Endodermal cell (in vitro differentiated cells): ENCODE measurements around the gene PRPF38B. TPM values are rescaled to one million over a fixed set of nuclear protein-coding genes. Genes with fewer than 3 reads are reported as not detected.

Experiments
- DNase-seq: peaks from one replicate; pipeline ENCODE4 v3.0.0-alpha.2; 2017
- H3K27ac ChIP-seq: 2 replicates; pipeline ENCODE4 v1.5.1; 2013; ENCODE audit warnings: mild to moderate bottlenecking, low read depth, low read length, moderate library complexity
- H3K27me3 ChIP-seq: 2 replicates; pipeline ENCODE4 v1.6.1; 2013; ENCODE audit warnings: mild to moderate bottlenecking, low read length, moderate library complexity; ENCODE audit not compliant: insufficient read depth, control insufficient read depth, poor library complexity, severe bottlenecking
- H3K36me3 ChIP-seq: 2 replicates; pipeline ENCODE4 v1.7.0; 2013; ENCODE audit warnings: mild to moderate bottlenecking, low read length, moderate library complexity; ENCODE audit not compliant: control insufficient read depth, insufficient read depth
- H3K4me1 ChIP-seq: one replicate; pipeline ENCODE4 v1.7.0; 2013; ENCODE audit warnings: low read length; ENCODE audit not compliant: control insufficient read depth, insufficient read depth
- H3K4me3 ChIP-seq: 2 replicates; pipeline ENCODE4 v1.5.1; 2013; ENCODE audit warnings: mild to moderate bottlenecking, low read length, moderate library complexity
- H3K9ac ChIP-seq: 2 replicates; pipeline ENCODE4 v1.6.1; 2013; ENCODE audit warnings: mild to moderate bottlenecking, low read length, moderate library complexity; ENCODE audit not compliant: poor library complexity, severe bottlenecking; ENCODE audit errors: extremely low read depth
- H3K9me3 ChIP-seq: 2 replicates; pipeline ENCODE4 v1.6.1; 2013; ENCODE audit warnings: mild to moderate bottlenecking, low read length, moderate library complexity; ENCODE audit not compliant: control insufficient read depth
- H3K27ac Mint-ChIP-seq: 2 replicates; pipeline ENCODE4 v1.8.0; 2020; ENCODE audit warnings: mixed read lengths
- H3K27me3 Mint-ChIP-seq: 2 replicates; pipeline ENCODE4 v1.8.0; 2021; ENCODE audit warnings: mild to moderate bottlenecking, mixed read lengths; ENCODE audit not compliant: insufficient read depth
- H3K36me3 Mint-ChIP-seq: 2 replicates; pipeline ENCODE4 v1.8.0; 2020; ENCODE audit warnings: low read depth, mixed read lengths
- H3K4me1 Mint-ChIP-seq: 2 replicates; pipeline ENCODE4 v1.8.0; 2020; ENCODE audit warnings: mixed read lengths
- H3K4me3 Mint-ChIP-seq: 2 replicates; pipeline ENCODE4 v1.8.0; 2020; ENCODE audit warnings: mild to moderate bottlenecking, moderate library complexity, mixed read lengths
- H3K9me3 Mint-ChIP-seq: 2 replicates; pipeline ENCODE4 v1.8.0; 2020; ENCODE audit warnings: mild to moderate bottlenecking, mixed read lengths
- WGBS, 2 experiments: methylation state at CpG; one replicate each; pipeline versions ENCODE4 v1.1.5 to v1.1.7; 2013; ENCODE audit warnings: missing lambda C conversion rate in 2 of 2, mixed read lengths in 1 of 2; ENCODE audit not compliant: insufficient coverage in 1 of 2, insufficient read length in 1 of 2; 5-methylcytosine and 5-hydroxymethylcytosine counted together
- total RNA-seq, 2 donors: library from RNA; stranded (reverse); fragmentation: NEBNext Ultra II Directional in 1 of 2; extraction: Animal tissue kit (Norgen Biotek cat#: 25700) in 1 of 2; gene quantifications; 2 replicates in 1 of 2; 3 replicates in 1 of 2; pipeline ENCODE4 v1.2.1, GENCODE V29; 2021
- TF ChIP-seq, protein P1 (sequence below): fragments of 200-600 bp; sonication (generic); conservative IDR thresholded peaks from 2 replicates; pipeline ENCODE4 v1.5.0; 2021; ENCODE audit warnings: antibody characterized with exemption, mild to moderate bottlenecking

PRPF38B gene
- total RNA-seq, 2 donors from 2014 or later = 45.0 to 47.3 TPM

DNA sequence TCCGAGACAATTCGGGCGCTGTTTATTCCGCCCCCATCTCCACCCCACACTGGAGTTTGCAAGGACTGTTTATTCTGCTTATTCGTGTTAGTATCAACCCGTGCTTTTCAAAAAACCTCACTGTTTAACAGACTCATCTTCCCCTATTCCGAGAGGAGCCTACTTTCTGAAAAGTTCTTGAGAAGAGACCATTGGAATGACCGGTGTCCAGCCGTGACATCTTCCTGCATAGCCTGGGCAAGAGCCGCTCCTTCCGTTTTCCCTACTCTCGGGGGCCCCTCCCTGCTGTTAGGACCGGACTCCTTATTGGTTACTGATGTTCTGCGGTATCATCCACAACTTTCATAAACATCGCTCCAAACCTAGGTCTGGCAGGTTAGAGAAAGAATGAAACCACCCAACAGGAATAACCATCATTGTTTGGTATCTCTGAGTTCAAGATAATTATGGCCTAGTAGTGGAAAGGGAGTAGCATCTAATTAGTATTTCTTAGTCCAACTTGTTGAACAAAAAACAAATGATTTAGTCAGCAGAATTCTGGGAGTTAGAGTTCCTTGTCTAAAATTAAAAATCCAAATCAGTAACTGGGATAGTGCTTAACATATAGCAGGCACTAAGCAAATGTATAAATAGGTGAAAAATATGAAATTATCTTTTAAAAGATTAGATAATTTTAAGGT is 55.2 kb downstream of the PRPF38B start:
- Mint-ChIP-seq H3K36me3 (no peaks in the 10 kb centered on the region), H3K4me1 (peaks cover 4% of the 10 kb centered on the region), H3K27me3 (peaks cover 3% of the 10 kb centered on the region), H3K4me3 (peak overlapping the region; percentile 90), H3K9me3 (no peaks in the 10 kb centered on the region), H3K27ac (peak overlapping the region; percentile 99)
- WGBS, 2 experiments = 0 to 1% methylated on average over 10 to 15 of the region's 15 CpGs
- Histone ChIP-seq H3K4me1 (no peaks in the 10 kb centered on the region), H3K27me3 (no peaks in the 10 kb centered on the region), H3K9me3 (no peaks in the 10 kb centered on the region), H3K4me3 (peak overlapping the region; percentile 97), H3K9ac (peak overlapping the region; percentile 77), H3K36me3 (peaks cover 6% of the 10 kb centered on the region), H3K27ac (peak overlapping the region; percentile 78)
- DNase-seq = peak; percentile 88
- TF ChIP-seq, protein P1, sequence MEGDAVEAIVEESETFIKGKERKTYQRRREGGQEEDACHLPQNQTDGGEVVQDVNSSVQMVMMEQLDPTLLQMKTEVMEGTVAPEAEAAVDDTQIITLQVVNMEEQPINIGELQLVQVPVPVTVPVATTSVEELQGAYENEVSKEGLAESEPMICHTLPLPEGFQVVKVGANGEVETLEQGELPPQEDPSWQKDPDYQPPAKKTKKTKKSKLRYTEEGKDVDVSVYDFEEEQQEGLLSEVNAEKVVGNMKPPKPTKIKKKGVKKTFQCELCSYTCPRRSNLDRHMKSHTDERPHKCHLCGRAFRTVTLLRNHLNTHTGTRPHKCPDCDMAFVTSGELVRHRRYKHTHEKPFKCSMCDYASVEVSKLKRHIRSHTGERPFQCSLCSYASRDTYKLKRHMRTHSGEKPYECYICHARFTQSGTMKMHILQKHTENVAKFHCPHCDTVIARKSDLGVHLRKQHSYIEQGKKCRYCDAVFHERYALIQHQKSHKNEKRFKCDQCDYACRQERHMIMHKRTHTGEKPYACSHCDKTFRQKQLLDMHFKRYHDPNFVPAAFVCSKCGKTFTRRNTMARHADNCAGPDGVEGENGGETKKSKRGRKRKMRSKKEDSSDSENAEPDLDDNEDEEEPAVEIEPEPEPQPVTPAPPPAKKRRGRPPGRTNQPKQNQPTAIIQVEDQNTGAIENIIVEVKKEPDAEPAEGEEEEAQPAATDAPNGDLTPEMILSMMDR = no peak

DNA sequence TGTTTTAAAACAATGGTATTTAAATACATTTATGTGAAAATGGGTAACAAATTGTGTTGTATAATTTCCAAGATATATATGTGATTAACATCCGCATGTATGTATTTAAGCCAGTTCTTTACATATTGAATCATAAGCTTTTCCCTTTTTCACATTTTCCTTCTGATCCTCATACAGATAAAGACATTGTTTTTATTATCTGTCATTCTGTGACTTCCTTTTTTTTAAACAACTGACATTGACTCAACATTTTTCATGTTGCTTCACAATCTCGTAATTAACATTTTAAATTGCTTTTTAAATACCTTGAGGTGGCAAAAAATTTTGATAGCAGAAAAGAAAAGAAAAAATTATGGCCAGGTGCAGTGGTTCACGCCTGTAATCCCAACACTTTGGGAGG is 55.8 kb downstream of the PRPF38B start:
- DNase-seq = no peak
- peak overlapping the region; percentile 97 for H3K4me3 ChIP-seq
- TF ChIP-seq, protein P1 = no peak

DNA sequence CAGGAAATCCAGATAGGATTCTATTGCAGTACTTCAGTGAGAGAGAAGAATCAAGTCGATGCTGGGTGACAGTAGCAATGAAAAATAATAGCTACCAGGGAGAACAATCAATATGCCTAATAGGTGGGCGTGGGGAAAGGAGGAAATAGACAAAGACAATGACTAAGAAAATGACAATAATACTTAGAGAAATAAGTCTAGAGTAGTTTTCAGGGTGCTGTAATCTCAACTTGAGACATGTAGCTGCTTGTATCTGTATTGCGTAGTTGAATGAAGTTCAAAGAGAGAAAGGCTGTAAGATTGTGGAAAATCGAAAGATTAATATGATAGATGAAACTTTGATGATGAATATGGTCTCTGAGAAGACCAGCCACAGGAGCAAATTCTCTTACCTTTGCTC is 57.0 kb downstream of the PRPF38B start:
- Mint-ChIP-seq H3K4me3 (no peak overlapping the region), H3K27me3 (peaks cover 2% of the 10 kb centered on the region), H3K4me1 (peaks cover 4% of the 10 kb centered on the region), H3K9me3 (no peaks in the 10 kb centered on the region), H3K27ac (no peak overlapping the region), H3K36me3 (peaks cover 9% of the 10 kb centered on the region)
- Histone ChIP-seq H3K27ac (no peak overlapping the region), H3K9ac (no peak overlapping the region), H3K4me1 (no peaks in the 10 kb centered on the region), H3K4me3 (no peak overlapping the region), H3K27me3 (no peaks in the 10 kb centered on the region), H3K9me3 (no peaks in the 10 kb centered on the region), H3K36me3 (peaks cover 24% of the 10 kb centered on the region)
- WGBS, 2 experiments = 91 to 98% methylated on average over 4 of the region's 4 CpGs
- DNase-seq = no peak
- TF ChIP-seq, protein P1 = no peak

More for the DNA sequence above, 55.8 kb downstream of the PRPF38B start:
- Histone ChIP-seq H3K9ac (no peak overlapping the region), H3K27ac (no peak overlapping the region), H3K27me3 (no peaks in the 10 kb centered on the region), H3K36me3 (peaks cover 12% of the 10 kb centered on the region), H3K9me3 (no peaks in the 10 kb centered on the region), H3K4me1 (no peaks in the 10 kb centered on the region)
- Mint-ChIP-seq H3K4me1 (peaks cover 4% of the 10 kb centered on the region), H3K9me3 (no peaks in the 10 kb centered on the region), H3K27me3 (peaks cover 2% of the 10 kb centered on the region), H3K36me3 (peaks cover 6% of the 10 kb centered on the region), H3K27ac (no peak overlapping the region), H3K4me3 (peak overlapping the region; percentile 90)
- 92% methylated on average over 3 of the region's 3 CpGs; no CpG with 5 or more reads in 1 of the 2 experiments for WGBS, 2 experiments
